ENCODE measurements around the gene PPP1R13B. TPM values are rescaled to one million over a fixed set of nuclear protein-coding genes. Genes with fewer than 3 reads are reported as not detected.
A peak's percentile ranks its signal among the peaks of the same experiment; 100 is the strongest.

PPP1R13B gene
- total RNA-seq, 1 donor from 2014 or later = 32.7 TPM

GRCh38 chr14:103716899-103717411 is 130.4 kb downstream of the PPP1R13B start:
- intact Hi-C loops (cut with DNase I) = loop anchor here (5.0 to 10.0 kb wide), 4 partner anchors 90 to 382 kb away; partner anchors contain the start of genes BAG5, COA8, EIF5 and KLC1
- peaks cover 30 to 46% of the 10 kb centered on the region in 2 donors for H3K4me1 ChIP-seq

GRCh38 chr14:103716091-103716801 is 131.1 kb downstream of the PPP1R13B start:
- Histone ChIP-seq H3K27me3 (no peaks in the 10 kb centered on the region), H3K4me3 (peak overlapping the region; percentile 94 to 99), H3K36me3 (no peaks in the 10 kb centered on the region), H3K4me1 (peaks cover 30 to 49% of the 10 kb centered on the region in 2 donors), H3K27ac (peak overlapping the region; percentile 77 to 90), H3K9me3 (no peaks in the 10 kb centered on the region)
- no peak for DNase-seq (ENCODE audit: low spot score in 2 of 2)
- intact Hi-C loops (cut with DNase I) = loop anchor here (5.0 to 10.0 kb wide), 4 partner anchors 89 to 381 kb away; partner anchors contain the start of genes BAG5, COA8, EIF5 and KLC1
- TF ChIP-seq CTCF (IDR thresholded peaks at IDR 0.05) = no peak

More at GRCh38 chr14:103716899-103717411, 130.4 kb downstream of the PPP1R13B start:
- TF ChIP-seq CTCF (IDR thresholded peaks at IDR 0.05) = no peak
- H3K27ac ChIP-seq = no peak overlapping the region
- H3K36me3 ChIP-seq = no peaks in the 10 kb centered on the region
- no peaks in the 10 kb centered on the region for H3K27me3 ChIP-seq
- no peaks in the 10 kb centered on the region for H3K9me3 ChIP-seq
- no peak for DNase-seq (ENCODE audit: low spot score in 2 of 2)
- H3K4me3 ChIP-seq = peak overlapping the region; percentile 94 to 99

- Histone ChIP-seq H3K4me1 (peaks cover 30 to 53% of the 10 kb centered on the region in 2 donors), H3K4me3 (peak within 1 kb of the TSS; percentile 94 to 99), H3K36me3 (no peaks in the 10 kb centered on the region), H3K27me3 (no peaks in the 10 kb centered on the region), H3K27ac (peak within 1 kb of the TSS; percentile 77 to 90), H3K9me3 (no peaks in the 10 kb centered on the region)
- intact Hi-C loops (cut with DNase I) = loop anchor here (5.0 to 10.0 kb wide), 4 partner anchors 88 to 381 kb away; partner anchors contain the start of genes BAG5, COA8, EIF5 and KLC1
- no peak for TF ChIP-seq CTCF (IDR thresholded peaks at IDR 0.05)
- peak; percentile 99 to 100 for DNase-seq (ENCODE audit: low spot score in 2 of 2)
Observed at GRCh38 chr14:103715052-103716000, 132.0 kb downstream of the PPP1R13B start, which contains the start of the genes XRCC3 and ZFYVE21. XRCC3 (minus strand) TSS chr14:103715451; CDS start chr14:103711087, 4,364 bp downstream. ZFYVE21 (plus strand) TSS chr14:103715810; CDS start chr14:103715842, 32 bp downstream.

- DNase-seq (ENCODE audit: low spot score in 2 of 2) = no peak
- TF ChIP-seq CTCF (IDR thresholded peaks at IDR 0.05) = no peak
- H3K9me3 ChIP-seq = no peaks in the 10 kb centered on the region
- H3K27ac ChIP-seq = no peak overlapping the region
- peak overlapping the region in 1 of 2 donors; percentile 99 for H3K4me3 ChIP-seq
- peaks cover 30 to 49% of the 10 kb centered on the region in 2 donors for H3K4me1 ChIP-seq
- no peaks in the 10 kb centered on the region for H3K36me3 ChIP-seq
- intact Hi-C loops (cut with DNase I) = loop anchor here (10.0 kb wide), 1 partner anchor 379 kb away; the partner anchor contains the start of gene EIF5
- no peaks in the 10 kb centered on the region for H3K27me3 ChIP-seq
Observed at GRCh38 chr14:103714063-103714724, 133.2 kb downstream of the PPP1R13B start.

Data from ascending aorta (tissue), 2 donors.